GM12878 (cell line): Measurements from ENCODE around the gene CACNA1E. TPM values are rescaled to one million over a fixed set of nuclear protein-coding genes. Genes with fewer than 3 reads are reported as not detected.

Experiments used
- ATAC-seq: fragments of 200-7000 bp; cut with Tn5 transposase; 3 replicates; pipeline ENCODE4 v1.9.1; 2020; ENCODE audit warnings: mild to moderate bottlenecking, moderate library complexity
- BruUV-seq: library from RNA; stranded (reverse); fragments of 400-500 nt; replicated peaks from 2 replicates; lab custom pipeline; 2021; lab: Mats Ljungman, UMichigan
- CTCF ChIA-PET: fragments of 300-600 bp; sonication (Branson Sonifier 250); formaldehyde crosslinking; extraction: SDS; loops from one replicate; lab custom pipeline; 2021; ENCODE audit warnings: inconsistent platforms; lab: Yijun Ruan, JAX
- POLR2A ChIA-PET: fragments of 350-600 bp; formaldehyde crosslinking; extraction: SDS; loops from one replicate; lab custom pipeline; 2021; ENCODE audit warnings: inconsistent platforms; lab: Charles Lee
- RAD21 ChIA-PET: fragments of 300-600 bp; sonication (Branson Sonifier 250); formaldehyde crosslinking; loops from one replicate; lab custom pipeline; 2023; ENCODE audit warnings: antibody characterized with exemption; ENCODE audit not compliant: unreplicated experiment; lab: Charles Lee
- SMC1A ChIA-PET: fragments of 300-600 bp; sonication (Branson Sonifier 250); formaldehyde crosslinking; loops from one replicate; lab custom pipeline; 2023; ENCODE audit not compliant: unreplicated experiment, uncharacterized antibody; lab: Charles Lee
- DNase-seq: peaks from one replicate; pipeline ENCODE4 v3.0.0-alpha.2; 2011; ENCODE audit warnings: low read depth, low spot score
- FAIRE-seq: peaks from 3 replicates; lab custom pipeline; 2011; peaks lifted over from hg19 to GRCh38; lab: Jason Lieb, UNC
- H2AFZ ChIP-seq: 2 replicates; pipeline ENCODE4 v1.6.0; 2011; ENCODE audit warnings: low read depth, low read length, control low read depth; ENCODE audit not compliant: control insufficient read depth
- H3K27ac ChIP-seq: 2 replicates; pipeline ENCODE4 v1.5.1; 2011; ENCODE audit warnings: control low read depth; ENCODE audit not compliant: control insufficient read depth, insufficient read depth
- H3K27me3 ChIP-seq, 2 experiments: replicated peaks in 1 of 2; 2 replicates each; pipeline versions ENCODE4 v1.6.0 to v1.6.1; 2011; ENCODE audit warnings: low read length in 1 of 2; ENCODE audit not compliant: control insufficient read depth in 2 of 2, insufficient read depth in 2 of 2
- H3K36me3 ChIP-seq, 2 experiments: 2 replicates each; pipeline ENCODE4 v1.5.1; 2011; ENCODE audit warnings: low read length in 1 of 2; ENCODE audit not compliant: control insufficient read depth in 2 of 2, insufficient read depth in 2 of 2
- H3K4me1 ChIP-seq: 2 replicates; pipeline ENCODE4 v1.6.1; 2011; ENCODE audit warnings: mild to moderate bottlenecking, low read length, moderate library complexity, mixed read lengths; ENCODE audit not compliant: control insufficient read depth, insufficient read depth
- H3K4me2 ChIP-seq: 2 replicates; pipeline ENCODE4 v1.6.0; 2011; ENCODE audit warnings: control low read depth; ENCODE audit not compliant: control insufficient read depth, insufficient read depth
- H3K4me3 ChIP-seq: fragments of 200-600 bp; sonication (generic); 2 replicates; pipeline ENCODE4 v1.5.1; 2016
- H3K79me2 ChIP-seq: 2 replicates; pipeline ENCODE4 v1.6.0; 2011; ENCODE audit warnings: low read length; ENCODE audit not compliant: control insufficient read depth, insufficient read depth
- H3K9ac ChIP-seq: 2 replicates; pipeline ENCODE4 v1.8.0; 2011; ENCODE audit warnings: low read length, control low read depth, mixed read lengths; ENCODE audit not compliant: control insufficient read depth, insufficient read depth
- H3K9me3 ChIP-seq: replicated peaks from 3 replicates; pipeline ENCODE4 v1.5.1; 2011; ENCODE audit warnings: mild to moderate bottlenecking, low read length; ENCODE audit not compliant: control insufficient read depth, insufficient read depth
- H4K20me1 ChIP-seq: 2 replicates; pipeline ENCODE4 v1.6.0; 2011; ENCODE audit not compliant: control insufficient read depth, insufficient read depth
- BCL11A ChIP-seq: IDR thresholded peaks from 2 replicates; pipeline ENCODE4 v1.6.1; 2011; ENCODE audit warnings: low read depth, low read length
- CBX3 ChIP-seq: fragments of 200-600 bp; sonication (generic); IDR thresholded peaks from 2 replicates; pipeline ENCODE4 v1.6.1; 2016; ENCODE audit warnings: low read depth, borderline replicate concordance
- E4F1 ChIP-seq: fragments of 450-650 bp; IDR thresholded peaks from 2 replicates; pipeline ENCODE4 v1.6.1; 2018; ENCODE audit warnings: borderline replicate concordance, mild to moderate bottlenecking; ENCODE audit not compliant: partially characterized antibody
- EP300 ChIP-seq, 2 experiments: fragments of 150-350 bp in 1 of 2; IDR thresholded peaks; 2 replicates each; pipeline ENCODE4 v1.6.1; 2011 to 2012; ENCODE audit warnings: low read depth in 2 of 2, low read length in 2 of 2, borderline replicate concordance in 1 of 2, improper control_type of control experiment in 1 of 2, inconsistent platforms in 1 of 2; ENCODE audit not compliant: control insufficient read depth in 1 of 2
- FOXM1 ChIP-seq: IDR thresholded peaks from 2 replicates; pipeline ENCODE4 v1.6.1; 2012; ENCODE audit warnings: low read depth, mild to moderate bottlenecking, inconsistent platforms, low read length, moderate library complexity
- IRF4 ChIP-seq: IDR thresholded peaks from 2 replicates; pipeline ENCODE4 v1.6.1; 2011; ENCODE audit warnings: low read depth, low read length
- MEF2B ChIP-seq: fragments of 450-650 bp; IDR thresholded peaks from 2 replicates; pipeline ENCODE4 v1.6.1; 2018; ENCODE audit warnings: mild to moderate bottlenecking, moderate library complexity; ENCODE audit not compliant: partially characterized antibody, poor library complexity, severe bottlenecking
- MYC ChIP-seq: IDR thresholded peaks from 2 replicates; pipeline ENCODE4 v1.6.1; 2011; ENCODE audit warnings: mild to moderate bottlenecking, low read length, moderate library complexity, inconsistent platforms; ENCODE audit not compliant: insufficient read depth, insufficient replicate concordance, insufficient read length, severe bottlenecking
- NR2C2 ChIP-seq: IDR thresholded peaks from 2 replicates; pipeline ENCODE4 v1.6.1; 2011; ENCODE audit warnings: borderline replicate concordance, low read depth; ENCODE audit not compliant: control insufficient read depth, insufficient read length
- STAT1 ChIP-seq: fragments of 450-650 bp; conservative IDR thresholded peaks from 2 replicates; pipeline ENCODE4 v1.6.1; 2014; ENCODE audit warnings: antibody characterized with exemption, mild to moderate bottlenecking
- TAF1 ChIP-seq: IDR thresholded peaks from 2 replicates; pipeline ENCODE4 v1.6.1; 2011; ENCODE audit warnings: mild to moderate bottlenecking, low read depth, low read length, borderline replicate concordance
- TBL1XR1 ChIP-seq: IDR thresholded peaks from 2 replicates; pipeline ENCODE4 v1.6.1; 2012; ENCODE audit warnings: low read depth, low read length, improper control_type of control experiment
- USF1 ChIP-seq: IDR thresholded peaks from 2 replicates; pipeline ENCODE4 v1.6.1; 2011; ENCODE audit warnings: borderline replicate concordance, low read depth, mild to moderate bottlenecking, moderate library complexity, mixed read lengths, low read length; ENCODE audit not compliant: insufficient read depth; ENCODE audit errors: extremely low read length
- ZSCAN29 ChIP-seq: fragments of 450-650 bp; IDR thresholded peaks from 2 replicates; pipeline ENCODE4 v1.6.1; 2017; ENCODE audit warnings: mild to moderate bottlenecking, moderate library complexity
- WGBS: methylation state at CpG from one replicate; pipeline ENCODE4 v1.1.6; 2016; ENCODE audit warnings: low lambda C conversion rate; ENCODE audit not compliant: insufficient replicate concordance, insufficient coverage; ENCODE audit errors: missing lambda C conversion rate; 5-methylcytosine and 5-hydroxymethylcytosine counted together
- in situ Hi-C: fragments of 300-500 bp; cut with MboI; formaldehyde crosslinking; loops from 9 replicates; pipeline ENCODE4 v1.14.3; 2018; ENCODE audit warnings: mixed read lengths
- intact Hi-C: fragments of 100-400 bp; cut with micrococcal nuclease; formaldehyde crosslinking; loops from one replicate; pipeline ENCODE4 v1.14.2; 2022; ENCODE audit not compliant: unreplicated experiment
- polyA plus RNA-seq, 11 experiments: library from polyadenylated mRNA; depleted of rRNA in 4 of 11; unstranded in 6 of 11; stranded (reverse) in 5 of 11; fragments of >200 nt; fragmentation: Nextera tagmentation in 4 of 11; fragmentation: Illumina TruSeq in 1 of 11; extraction: Ambion mirVana in 4 of 11; extraction: Trizol in 1 of 11; gene quantifications; 1 replicate in 1 of 11; 2 replicates in 10 of 11; pipeline versions ENCODE4 v1.2.1 to v1.2.3, GENCODE V29; 2011 to 2016; ENCODE audit warnings: inconsistent platforms in 2 of 11, missing spikeins in 2 of 11, low read depth in 1 of 11
- total RNA-seq, 4 experiments: library from RNA; depleted of rRNA in 3 of 4; stranded (reverse); fragments of >200 nt in 3 of 4; fragmentation: Illumina TruSeq in 1 of 4; extraction: Trizol in 1 of 4; gene quantifications; 2 replicates each; pipeline versions ENCODE4 v1.2.1 to v1.2.3, GENCODE V29; 2013 to 2021
- TF ChIP-seq, protein P1 (sequence below): IDR thresholded peaks from 2 replicates; pipeline ENCODE4 v1.6.1; 2012; ENCODE audit warnings: mild to moderate bottlenecking, low read depth, low read length
- TF ChIP-seq, protein P2 (sequence below): IDR thresholded peaks from 2 replicates; pipeline ENCODE4 v1.6.1; 2012; ENCODE audit warnings: low read depth, low read length, improper control_type of control experiment

CACNA1E gene
- total and polyA plus RNA-seq, 10 of the 15 experiments (the other 5 are each of a cell fraction or from before 2014, with no cell fraction given), result 0.57 to 22.0 (median 8.5) TPM

- DNase-seq (no peak), ATAC-seq (no peak), FAIRE-seq (no peak)
- H4K20me1 ChIP-seq, result no peaks in the 10 kb centered on the region
- ChIA-PET CTCF (no interaction called here), RAD21 (interaction anchor here (0.6 kb wide), 1 partner anchor 163 kb away, joined by 3 read pairs; no protein-coding TSS in a partner anchor), SMC1A (no interaction called here), POLR2A (no interaction called here)
- no peak overlapping the region for H3K4me3 ChIP-seq
- no peak overlapping the region for H3K27ac ChIP-seq
- no peaks in the 10 kb centered on the region for H3K36me3 ChIP-seq
- no peak overlapping the region for H3K9ac ChIP-seq
- no peak overlapping the region for H3K4me2 ChIP-seq
- no peak overlapping the region for H2AFZ ChIP-seq
- WGBS, result 65% methylated on average over 3 of the region's 3 CpGs
- TSS peak; percentile 3 for BruUV-seq
- intact Hi-C loops, result no loop called here
- no peaks in the 10 kb centered on the region; the same call in 2 of the 3 replicates for H3K9me3 ChIP-seq
- in situ Hi-C loops, result no loop called here
- no peaks in the 10 kb centered on the region for H3K4me1 ChIP-seq
- H3K79me2 ChIP-seq, result no peaks in the 10 kb centered on the region
- H3K27me3 ChIP-seq, result no peaks in the 10 kb centered on the region
- TF ChIP-seq MEF2B (no peak), TBL1XR1 (no peak), MYC (no peak), TAF1 (no peak), NR2C2 (no peak), STAT1 (no peak), IRF4 (no peak), CBX3 (no peak), ZSCAN29 (no peak), E4F1 (no peak), USF1 (no peak), EP300 (IDR thresholded peaks at IDR 0.05; ENCODE audit: borderline replicate concordance in 1 of 2, control insufficient read depth in 1 of 2, low read depth in 2 of 2, low read length in 2 of 2) (no peak), FOXM1 (no peak), BCL11A (no peak)
- TF ChIP-seq, protein P1, sequence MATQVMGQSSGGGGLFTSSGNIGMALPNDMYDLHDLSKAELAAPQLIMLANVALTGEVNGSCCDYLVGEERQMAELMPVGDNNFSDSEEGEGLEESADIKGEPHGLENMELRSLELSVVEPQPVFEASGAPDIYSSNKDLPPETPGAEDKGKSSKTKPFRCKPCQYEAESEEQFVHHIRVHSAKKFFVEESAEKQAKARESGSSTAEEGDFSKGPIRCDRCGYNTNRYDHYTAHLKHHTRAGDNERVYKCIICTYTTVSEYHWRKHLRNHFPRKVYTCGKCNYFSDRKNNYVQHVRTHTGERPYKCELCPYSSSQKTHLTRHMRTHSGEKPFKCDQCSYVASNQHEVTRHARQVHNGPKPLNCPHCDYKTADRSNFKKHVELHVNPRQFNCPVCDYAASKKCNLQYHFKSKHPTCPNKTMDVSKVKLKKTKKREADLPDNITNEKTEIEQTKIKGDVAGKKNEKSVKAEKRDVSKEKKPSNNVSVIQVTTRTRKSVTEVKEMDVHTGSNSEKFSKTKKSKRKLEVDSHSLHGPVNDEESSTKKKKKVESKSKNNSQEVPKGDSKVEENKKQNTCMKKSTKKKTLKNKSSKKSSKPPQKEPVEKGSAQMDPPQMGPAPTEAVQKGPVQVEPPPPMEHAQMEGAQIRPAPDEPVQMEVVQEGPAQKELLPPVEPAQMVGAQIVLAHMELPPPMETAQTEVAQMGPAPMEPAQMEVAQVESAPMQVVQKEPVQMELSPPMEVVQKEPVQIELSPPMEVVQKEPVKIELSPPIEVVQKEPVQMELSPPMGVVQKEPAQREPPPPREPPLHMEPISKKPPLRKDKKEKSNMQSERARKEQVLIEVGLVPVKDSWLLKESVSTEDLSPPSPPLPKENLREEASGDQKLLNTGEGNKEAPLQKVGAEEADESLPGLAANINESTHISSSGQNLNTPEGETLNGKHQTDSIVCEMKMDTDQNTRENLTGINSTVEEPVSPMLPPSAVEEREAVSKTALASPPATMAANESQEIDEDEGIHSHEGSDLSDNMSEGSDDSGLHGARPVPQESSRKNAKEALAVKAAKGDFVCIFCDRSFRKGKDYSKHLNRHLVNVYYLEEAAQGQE, result no peak
- TF ChIP-seq, protein P2, sequence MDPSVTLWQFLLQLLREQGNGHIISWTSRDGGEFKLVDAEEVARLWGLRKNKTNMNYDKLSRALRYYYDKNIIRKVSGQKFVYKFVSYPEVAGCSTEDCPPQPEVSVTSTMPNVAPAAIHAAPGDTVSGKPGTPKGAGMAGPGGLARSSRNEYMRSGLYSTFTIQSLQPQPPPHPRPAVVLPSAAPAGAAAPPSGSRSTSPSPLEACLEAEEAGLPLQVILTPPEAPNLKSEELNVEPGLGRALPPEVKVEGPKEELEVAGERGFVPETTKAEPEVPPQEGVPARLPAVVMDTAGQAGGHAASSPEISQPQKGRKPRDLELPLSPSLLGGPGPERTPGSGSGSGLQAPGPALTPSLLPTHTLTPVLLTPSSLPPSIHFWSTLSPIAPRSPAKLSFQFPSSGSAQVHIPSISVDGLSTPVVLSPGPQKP, result no peak
These were observed 177.3 kb downstream of the CACNA1E start for GRCh38 chr1:181660621-181661020.
